Neural progenitor cell (in vitro differentiated cells): ENCODE measurements around the gene RASGRP3.

ENCODE experiments used
- CTCF ChIP-seq: fragments of 200-600 bp; sonication (generic); IDR thresholded peaks from 2 replicates; pipeline ENCODE4 v1.5.1; 2017; ENCODE audit warnings: antibody characterized with exemption, mild to moderate bottlenecking
- EZH2 ChIP-seq: fragments of 200-600 bp; sonication (generic); IDR thresholded peaks from 2 replicates; pipeline ENCODE4 v1.6.1; 2017; ENCODE audit warnings: antibody characterized with exemption, mild to moderate bottlenecking, moderate library complexity

- TF ChIP-seq CTCF (no peak), EZH2 (no peak)
Observed at GRCh38 chr2:33606100-33606499, 129.7 kb downstream of the RASGRP3 start.
